HepG2 (cell line): ENCODE data around the gene MYL12B. TPM values are rescaled to one million over a fixed set of nuclear protein-coding genes. Genes with fewer than 3 reads are reported as not detected.
A peak's percentile ranks its signal among the peaks of the same experiment; 100 is the strongest.

Experiments
- AHDC1 ChIP-seq: sonication (generic); formaldehyde crosslinking; IDR thresholded peaks from 2 replicates; pipeline ENCODE4 v1.5.1; 2020; ENCODE audit warnings: mild to moderate bottlenecking, missing genetic modification reagents, borderline replicate concordance
- ELK4 ChIP-seq: sonication (generic); formaldehyde crosslinking; IDR thresholded peaks from 2 replicates; pipeline ENCODE4 v1.9.0; 2021; ENCODE audit warnings: missing genetic modification reagents, borderline replicate concordance
- FOXP1 ChIP-seq, 2 experiments: fragments of 450-650 bp in 1 of 2; IDR thresholded peaks; 2 replicates each; pipeline ENCODE4 v1.6.1; 2017 to 2018; ENCODE audit warnings: antibody characterized with exemption in 1 of 2
- GATAD2A ChIP-seq: IDR thresholded peaks from 2 replicates; pipeline ENCODE4 v1.6.1; 2016
- HHEX ChIP-seq: IDR thresholded peaks from 2 replicates; pipeline ENCODE4 v1.6.1; 2016; ENCODE audit warnings: control low read depth
- HNF4A ChIP-seq: sonication (generic); formaldehyde crosslinking; IDR thresholded peaks from 2 replicates; pipeline ENCODE4 v1.4.0; 2020; ENCODE audit warnings: missing genetic modification reagents
- MEIS1 ChIP-seq: sonication (generic); formaldehyde crosslinking; IDR thresholded peaks from 2 replicates; pipeline ENCODE4 v1.9.0; 2021; ENCODE audit warnings: mild to moderate bottlenecking, missing genetic modification reagents, moderate library complexity, borderline replicate concordance
- PAXIP1 ChIP-seq: sonication (generic); formaldehyde crosslinking; conservative IDR thresholded peaks from 2 replicates; pipeline ENCODE4 v1.4.0; 2020; ENCODE audit warnings: mild to moderate bottlenecking, missing genetic modification reagents, moderate library complexity
- PITX1 ChIP-seq: sonication (generic); formaldehyde crosslinking; IDR thresholded peaks from 2 replicates; pipeline ENCODE4 v1.5.1; 2020; ENCODE audit warnings: mild to moderate bottlenecking, missing genetic modification reagents
- RARA ChIP-seq: IDR thresholded peaks from 2 replicates; pipeline ENCODE4 v1.6.1; 2016; ENCODE audit warnings: missing genetic modification reagents, missing compliant biosample characterization
- REPIN1 ChIP-seq: sonication (generic); formaldehyde crosslinking; IDR thresholded peaks from 2 replicates; pipeline ENCODE4 v1.8.0; 2022; ENCODE audit warnings: missing genetic modification reagents, low read depth, mild to moderate bottlenecking, borderline replicate concordance
- RXRA ChIP-seq: sonication (generic); formaldehyde crosslinking; IDR thresholded peaks from 2 replicates; pipeline ENCODE4 v1.5.1; 2020; ENCODE audit warnings: missing genetic modification reagents
- SOX13 ChIP-seq, 3 experiments: fragments of 450-650 bp in 1 of 3; sonication (generic) in 1 of 3; formaldehyde crosslinking in 1 of 3; IDR thresholded peaks in 2 of 3; conservative IDR thresholded peaks in 1 of 3; 2 replicates each; pipeline versions ENCODE4 v1.5.0 to v1.6.1; 2016 to 2020; ENCODE audit warnings: antibody characterized with exemption in 1 of 3, mild to moderate bottlenecking in 1 of 3, missing compliant biosample characterization in 1 of 3, missing genetic modification reagents in 1 of 3, moderate library complexity in 1 of 3
- SOX6 ChIP-seq, 2 experiments: fragments of 450-650 bp in 1 of 2; sonication (generic) in 1 of 2; formaldehyde crosslinking in 1 of 2; IDR thresholded peaks; 2 replicates each; pipeline versions ENCODE4 v1.4.0 to v1.6.1; 2017 to 2020; ENCODE audit warnings: antibody characterized with exemption in 1 of 2, mild to moderate bottlenecking in 1 of 2, missing genetic modification reagents in 1 of 2
- TBX2 ChIP-seq: sonication (generic); formaldehyde crosslinking; IDR thresholded peaks from 2 replicates; pipeline ENCODE4 v1.5.0; 2020; ENCODE audit warnings: missing genetic modification reagents, mild to moderate bottlenecking, borderline replicate concordance
- TOE1 ChIP-seq: sonication (generic); formaldehyde crosslinking; IDR thresholded peaks from 2 replicates; pipeline ENCODE4 v1.4.0; 2020; ENCODE audit warnings: mild to moderate bottlenecking, missing genetic modification reagents
- ZBTB42 ChIP-seq: sonication (generic); formaldehyde crosslinking; IDR thresholded peaks from 2 replicates; pipeline ENCODE4 v1.5.0; 2020; ENCODE audit warnings: mild to moderate bottlenecking, missing genetic modification reagents
- ZFP82 ChIP-seq: sonication (generic); formaldehyde crosslinking; IDR thresholded peaks from 2 replicates; pipeline ENCODE4 v1.5.1; 2020; ENCODE audit warnings: mild to moderate bottlenecking, missing genetic modification reagents, borderline replicate concordance
- ZNF264 ChIP-seq: sonication (generic); formaldehyde crosslinking; IDR thresholded peaks from 2 replicates; pipeline ENCODE4 v1.4.0; 2020; ENCODE audit warnings: missing genetic modification reagents
- polyA plus RNA-seq, 8 experiments: library from polyadenylated mRNA; depleted of rRNA in 3 of 8; stranded (reverse) in 7 of 8; unstranded in 1 of 8; fragments of >200 nt; fragmentation: Illumina TruSeq in 4 of 8; extraction: Trizol in 4 of 8; gene quantifications; 2 replicates each; pipeline versions ENCODE4 v1.2.1 to v1.2.3, GENCODE V29; 2011 to 2016; ENCODE audit warnings: low read depth in 4 of 8, missing spikeins in 1 of 8, mixed read lengths in 1 of 8; ENCODE audit not compliant: insufficient read depth in 1 of 8
- total RNA-seq, 5 experiments: library from RNA; depleted of rRNA; stranded (reverse); fragments of >200 nt; fragmentation: Illumina TruSeq; extraction: Trizol; gene quantifications; 2 replicates each; pipeline ENCODE4 v1.2.3, GENCODE V29; 2016; ENCODE audit warnings: low read depth in 1 of 5

MYL12B gene
- total and polyA plus RNA-seq, 2 of the 13 experiments (the other 11 are each of a cell fraction or from before 2014, with no cell fraction given): 265 to 340 TPM

- TF ChIP-seq RARA (CRISPR knock-in tag) (peak; percentile 42; the same call in 1 of the 2 replicates), SOX6 (IDR thresholded peaks at IDR 0.05) (no peak), SOX6 (CRISPR knock-in tag; IDR thresholded peaks at IDR 0.05) (0 out of 2 replicates have a peak, but pooled peaks have one; percentile 10), REPIN1 (CRISPR knock-in tag) (no peak), AHDC1 (no peak), ELK4 (CRISPR knock-in tag) (no peak), ZNF264 (no peak), FOXP1 (IDR thresholded peaks at IDR 0.05) (no peak), FOXP1 (CRISPR knock-in tag; IDR thresholded peaks at IDR 0.05) (no peak), TBX2 (CRISPR knock-in tag) (no peak), GATAD2A (0 out of 2 replicates have a peak, but pooled peaks have one; percentile 15), PAXIP1 (CRISPR knock-in tag) (peak; percentile 57), MEIS1 (CRISPR knock-in tag) (no peak), HHEX (CRISPR knock-in tag) (no peak), ZFP82 (no peak), TOE1 (no peak), SOX13 (IDR thresholded peaks at IDR 0.05) (0 out of 2 replicates have a peak, but pooled peaks have one; percentile 8), SOX13 (CRISPR knock-in tag; conservative IDR thresholded peaks at IDR 0.05 in 1 of 2, IDR thresholded peaks at IDR 0.05 in 1 of 2) (peak in 1 of 2 experiments; percentile 57; a peak in 1 of 4 replicates), HNF4A (CRISPR knock-in tag) (peak; percentile 44; the same call in 1 of the 2 replicates), ZBTB42 (CRISPR knock-in tag) (no peak), PITX1 (0 out of 2 replicates have a peak, but pooled peaks have one; percentile 40), RXRA (CRISPR knock-in tag) (no peak)
Observed at GRCh38 chr18:3218819-3219218, 43.1 kb upstream of the MYL12B start (continued).
